ENCODE measurements around the gene DAGLA. TPM values are rescaled to one million over a fixed set of nuclear protein-coding genes. Genes with fewer than 3 reads are reported as not detected.

DAGLA gene
- total RNA-seq, 6 experiments from 2014 or later: 2.4 to 4.2 (median 3.3) TPM

DNA sequence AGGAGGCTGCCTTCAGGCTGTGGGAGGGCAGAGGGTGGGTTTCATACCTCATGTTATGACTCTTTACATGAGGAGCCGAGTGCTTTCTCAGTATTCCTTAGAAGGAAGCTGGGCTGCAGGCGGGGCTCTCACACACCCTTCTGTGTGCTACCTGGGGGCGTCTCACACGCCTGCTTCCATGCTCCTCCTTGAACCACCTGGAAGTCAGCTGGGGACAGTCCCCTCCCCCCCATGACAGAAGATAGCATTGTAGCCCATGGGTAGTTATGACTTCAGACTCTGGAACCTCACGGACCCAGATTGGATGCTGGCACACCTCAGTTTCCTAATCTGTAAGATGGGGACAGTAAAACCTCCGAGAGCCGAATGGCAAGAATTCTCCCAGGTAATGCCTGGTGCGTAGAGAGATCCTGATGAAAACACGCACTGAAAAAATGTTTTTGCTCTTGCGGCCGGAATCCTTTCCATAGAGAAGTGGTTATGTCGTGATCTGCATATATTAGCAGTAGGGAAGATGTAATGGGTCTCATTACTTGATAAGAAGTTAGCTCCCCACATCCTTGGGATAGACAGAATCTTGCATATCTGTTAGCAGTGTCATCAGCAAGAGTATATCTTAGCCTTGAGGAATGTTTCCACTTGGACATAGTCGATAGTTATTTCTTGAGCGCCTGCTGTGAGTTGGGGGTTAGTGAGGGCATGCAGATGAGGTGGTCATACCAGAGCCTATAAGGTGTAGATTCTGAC, 4.9 kb downstream of the DAGLA start:
- Mint-ChIP-seq H3K27me3 (ENCODE audit: insufficient read depth) (peaks cover 17% of the 10 kb centered on the region), H3K36me3 (ENCODE audit: low read depth) (no peaks in the 10 kb centered on the region), H3K4me1 (ENCODE audit: low read depth) (peaks cover 10% of the 10 kb centered on the region; the same call in 1 of the 2 replicates), H3K4me3 (no peak overlapping the region), H3K9me3 (no peaks in the 10 kb centered on the region), H3K27ac (no peak overlapping the region)
- DNase-seq: no peak
- TF ChIP-seq CTCF (IDR thresholded peaks at IDR 0.05): no peak

DNA sequence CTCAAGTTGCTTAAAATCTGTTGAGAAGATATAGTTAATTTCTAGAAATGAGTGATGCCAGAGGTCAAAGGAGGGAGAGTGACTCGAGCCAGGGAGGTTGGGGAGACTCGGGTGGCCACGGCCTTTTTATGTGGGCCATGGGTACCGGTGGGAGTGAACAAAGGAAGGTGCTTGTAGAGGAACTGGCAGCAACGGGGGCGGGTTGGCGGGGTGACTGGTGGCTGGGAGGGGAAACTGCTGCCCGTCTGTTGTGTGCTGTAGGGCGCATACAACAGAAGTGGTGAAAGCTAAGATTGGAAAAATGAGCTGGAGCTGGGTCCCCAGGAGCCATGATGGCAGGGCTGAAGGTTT, 5.4 kb downstream of the DAGLA start:
- DNase-seq: no peak

DNA sequence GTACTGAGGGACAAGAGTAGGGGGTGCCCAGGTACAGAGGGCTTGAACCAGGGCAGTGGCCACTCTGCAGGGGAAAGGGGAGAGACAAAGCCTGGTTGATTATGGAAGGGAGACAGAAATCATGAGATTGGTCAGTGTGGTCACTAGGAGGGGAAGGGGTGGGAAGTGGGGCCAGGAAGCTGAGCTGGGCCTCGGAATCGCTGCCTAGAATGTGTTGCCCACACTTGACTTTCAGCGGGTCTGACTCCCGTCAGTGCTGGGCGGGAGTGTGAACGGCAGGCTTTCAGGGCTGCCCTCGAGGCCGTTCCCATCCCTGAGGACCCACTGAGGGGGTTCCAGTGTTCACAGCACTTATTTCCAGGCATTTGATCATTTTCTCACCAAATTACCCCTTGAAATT, 5.9 kb downstream of the DAGLA start:
- no peak overlapping the region for H3K4me3 Mint-ChIP-seq
- no peak overlapping the region for H3K27ac Mint-ChIP-seq
- no peak for DNase-seq
- H3K27me3 Mint-ChIP-seq (ENCODE audit: insufficient read depth): peaks cover 17% of the 10 kb centered on the region
- TF ChIP-seq CTCF (IDR thresholded peaks at IDR 0.05): no peak
- no peaks in the 10 kb centered on the region for H3K9me3 Mint-ChIP-seq
- no peaks in the 10 kb centered on the region for H3K36me3 Mint-ChIP-seq (ENCODE audit: low read depth)
- H3K4me1 Mint-ChIP-seq (ENCODE audit: low read depth): peaks cover 6% of the 10 kb centered on the region; the same call in 1 of the 2 replicates

More for the DNA sequence above, 5.4 kb downstream of the DAGLA start:
- H3K4me1 Mint-ChIP-seq (ENCODE audit: low read depth): peaks cover 10% of the 10 kb centered on the region; the same call in 1 of the 2 replicates
- no peaks in the 10 kb centered on the region for H3K9me3 Mint-ChIP-seq
- H3K4me3 Mint-ChIP-seq: no peak overlapping the region
- TF ChIP-seq CTCF (IDR thresholded peaks at IDR 0.05): no peak
- H3K36me3 Mint-ChIP-seq (ENCODE audit: low read depth): no peaks in the 10 kb centered on the region
- H3K27ac Mint-ChIP-seq: no peak overlapping the region
- H3K27me3 Mint-ChIP-seq (ENCODE audit: insufficient read depth): peaks cover 17% of the 10 kb centered on the region

GRCh38 chr11:61686469-61686868, 6.3 kb downstream of the DAGLA start:
- H3K9me3 Mint-ChIP-seq: no peaks in the 10 kb centered on the region
- no peaks in the 10 kb centered on the region for H3K36me3 Mint-ChIP-seq (ENCODE audit: low read depth)
- H3K4me1 Mint-ChIP-seq (ENCODE audit: low read depth): peaks cover 6% of the 10 kb centered on the region; the same call in 1 of the 2 replicates
- TF ChIP-seq CTCF (IDR thresholded peaks at IDR 0.05): no peak
- H3K4me3 Mint-ChIP-seq: no peak overlapping the region
- H3K27ac Mint-ChIP-seq: no peak overlapping the region
- H3K27me3 Mint-ChIP-seq (ENCODE audit: insufficient read depth): peaks cover 14% of the 10 kb centered on the region
- DNase-seq: no peak

DNA sequence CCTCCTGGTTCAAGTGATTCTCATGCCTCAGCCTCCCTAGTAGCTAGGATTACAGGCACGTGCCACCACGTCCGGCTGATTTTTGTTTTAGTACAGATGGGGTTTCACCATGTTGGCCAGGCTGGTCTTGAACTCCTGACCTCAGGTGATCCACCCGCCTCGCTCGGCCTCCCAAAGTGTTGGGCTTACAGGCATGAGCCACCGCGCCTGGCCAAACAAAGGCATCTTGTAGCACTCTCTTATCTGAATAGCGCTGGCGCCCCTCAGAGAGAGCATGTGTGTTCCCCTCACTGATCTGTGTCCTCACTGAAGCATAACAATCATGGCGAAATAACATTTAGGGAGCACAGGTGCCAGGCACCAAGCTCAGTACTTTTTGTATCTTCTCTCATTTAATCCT, 7.2 kb downstream of the DAGLA start:
- H3K4me3 Mint-ChIP-seq: no peak overlapping the region
- H3K4me1 Mint-ChIP-seq (ENCODE audit: low read depth): peaks cover 6% of the 10 kb centered on the region; the same call in 1 of the 2 replicates
- H3K27ac Mint-ChIP-seq: no peak overlapping the region
- no peaks in the 10 kb centered on the region for H3K9me3 Mint-ChIP-seq
- H3K27me3 Mint-ChIP-seq (ENCODE audit: insufficient read depth): peaks cover 10% of the 10 kb centered on the region
- DNase-seq: no peak
- TF ChIP-seq CTCF (IDR thresholded peaks at IDR 0.05): no peak
- no peaks in the 10 kb centered on the region for H3K36me3 Mint-ChIP-seq (ENCODE audit: low read depth)
